GM19351 (cell line): Measurements from ENCODE around the gene CKAP4.
A peak's percentile ranks its signal among the peaks of the same experiment; 100 is the strongest.

Experiments
- ATAC-seq: cut with Tn5 transposase; IDR thresholded peaks from one replicate; pipeline ENCODE4 v1.9.1; 2021; ENCODE audit warnings: mild to moderate bottlenecking, moderate library complexity; ENCODE audit not compliant: unreplicated experiment

CKAP4 gene

DNA sequence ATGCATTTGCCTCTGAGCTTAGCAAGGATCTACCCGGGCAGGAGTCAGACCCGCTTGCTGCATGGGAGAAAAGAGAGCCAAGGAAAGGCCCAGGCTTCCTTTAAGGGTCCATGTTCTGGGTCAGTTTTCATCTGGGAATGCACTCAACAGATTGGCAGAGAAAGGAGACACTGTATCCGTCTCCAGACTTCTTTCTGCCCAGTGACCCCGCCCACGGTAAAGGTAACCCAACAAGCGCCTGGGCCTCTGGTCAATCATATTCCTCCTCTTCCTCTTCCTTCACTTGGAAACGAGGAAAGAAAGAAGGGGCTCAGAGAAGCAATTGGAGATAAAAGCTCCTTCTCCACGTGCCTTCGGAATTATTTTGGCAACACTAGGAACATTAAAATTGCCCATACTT is 27.6 kb upstream of the CKAP4 start:
- no peak for ATAC-seq

DNA sequence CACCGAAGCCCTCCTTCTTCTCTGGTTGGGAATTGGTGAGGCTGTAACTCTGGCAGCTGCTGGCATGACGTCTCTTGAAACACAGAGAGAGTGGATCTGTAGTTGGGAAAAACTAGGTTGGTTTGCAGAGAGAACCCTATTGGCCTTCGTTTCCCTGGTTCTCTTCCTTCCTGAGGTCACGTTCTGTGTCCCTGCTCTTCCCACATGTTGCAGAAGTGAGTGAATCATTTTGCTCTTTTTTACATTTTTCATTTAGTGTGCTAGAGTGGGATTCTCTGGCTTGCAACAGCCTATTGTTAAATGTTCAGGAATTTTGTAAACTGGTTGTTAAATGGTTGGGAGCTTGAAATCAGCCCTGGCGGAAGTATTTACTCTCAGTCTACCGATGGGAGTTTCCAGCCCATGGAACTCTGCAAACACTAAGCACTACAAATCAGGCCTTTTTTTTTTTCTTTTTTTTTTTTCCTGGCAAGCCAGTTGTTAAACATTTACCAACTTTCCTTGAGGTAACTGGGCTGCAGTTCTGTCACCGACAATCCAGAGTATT is 26.8 kb upstream of the CKAP4 start:
- ATAC-seq: no peak

DNA sequence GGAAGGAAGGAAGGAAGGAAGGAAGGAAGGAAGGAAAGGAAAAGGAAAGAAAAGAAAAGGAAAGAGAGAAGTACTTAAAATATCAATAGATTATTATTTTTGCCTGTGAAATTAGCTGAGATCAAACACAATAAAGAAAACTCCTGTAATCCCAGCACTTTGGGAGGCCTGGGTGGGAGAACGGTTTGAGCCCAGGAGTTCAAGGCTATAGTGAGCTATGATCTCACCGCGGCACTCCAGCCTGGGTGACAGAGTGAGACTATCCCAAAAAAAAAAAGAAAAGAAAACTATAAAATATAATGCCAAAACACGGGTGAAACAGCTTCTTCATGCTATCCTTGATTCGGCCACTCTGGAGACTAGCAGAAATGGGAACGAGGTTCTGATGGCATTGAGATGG is 26.2 kb upstream of the CKAP4 start:
- no peak for ATAC-seq

DNA sequence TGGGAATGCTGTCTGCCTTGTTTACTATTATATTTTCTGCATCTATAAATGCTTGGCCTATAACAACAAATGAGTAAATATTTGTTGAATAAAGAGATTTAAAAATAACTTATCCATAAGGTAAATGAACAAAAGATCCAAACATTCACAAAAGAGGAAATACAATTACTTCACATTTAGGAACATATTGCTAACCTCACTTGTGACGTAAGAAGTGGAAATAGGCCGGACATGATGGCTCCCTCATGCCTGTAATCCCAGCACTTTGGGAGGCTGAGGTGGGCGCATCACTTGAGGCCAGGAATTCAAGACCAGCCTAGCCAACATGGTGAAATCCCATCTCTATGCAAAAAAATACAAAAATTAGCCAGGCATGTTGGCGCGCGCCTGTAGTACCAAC is 25.7 kb upstream of the CKAP4 start:
- ATAC-seq: no peak

DNA sequence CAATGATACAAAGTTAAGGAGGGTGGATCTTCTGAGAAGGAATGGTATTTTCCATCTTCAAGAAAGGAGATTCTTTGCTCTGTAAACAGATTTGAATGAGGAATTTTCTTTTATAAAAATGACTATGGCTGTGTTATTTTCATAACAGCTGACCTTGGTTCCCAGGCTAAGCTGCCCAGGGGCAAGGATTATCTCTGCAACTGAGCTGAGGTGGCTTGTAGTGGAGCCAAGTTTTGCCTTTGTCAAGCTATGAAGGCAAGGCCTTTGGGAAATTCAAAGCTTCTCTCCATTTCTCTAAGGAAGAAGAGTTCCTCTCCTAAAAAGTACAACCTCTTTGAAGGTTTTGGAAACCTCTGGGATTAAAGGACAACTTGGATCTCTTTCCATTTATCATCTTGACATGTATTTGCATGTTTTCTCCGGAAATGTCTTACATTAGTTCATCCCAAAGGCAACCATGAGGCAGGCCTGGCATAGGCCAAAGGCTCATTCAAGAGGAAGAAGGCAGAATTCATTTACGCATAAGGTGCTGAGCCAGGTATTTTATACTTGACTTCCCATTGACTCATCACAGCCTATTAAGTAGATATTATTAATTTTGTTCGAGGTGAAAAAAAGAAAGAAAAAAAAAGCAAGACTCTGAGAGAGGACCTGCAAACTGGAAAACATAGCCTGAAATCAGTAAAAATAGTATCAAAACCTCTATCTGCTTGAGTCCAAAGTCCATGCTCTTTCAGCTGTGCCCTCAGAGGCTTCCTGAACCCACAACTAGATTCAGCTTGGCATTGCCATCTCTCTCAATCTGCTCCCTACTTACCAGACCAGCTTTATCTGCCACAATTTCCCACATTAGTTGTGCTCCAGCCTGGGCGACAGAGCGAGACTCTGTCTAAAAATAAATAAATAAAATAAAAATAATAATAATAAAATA is 24.0 kb upstream of the CKAP4 start:
- ATAC-seq: no peak

DNA sequence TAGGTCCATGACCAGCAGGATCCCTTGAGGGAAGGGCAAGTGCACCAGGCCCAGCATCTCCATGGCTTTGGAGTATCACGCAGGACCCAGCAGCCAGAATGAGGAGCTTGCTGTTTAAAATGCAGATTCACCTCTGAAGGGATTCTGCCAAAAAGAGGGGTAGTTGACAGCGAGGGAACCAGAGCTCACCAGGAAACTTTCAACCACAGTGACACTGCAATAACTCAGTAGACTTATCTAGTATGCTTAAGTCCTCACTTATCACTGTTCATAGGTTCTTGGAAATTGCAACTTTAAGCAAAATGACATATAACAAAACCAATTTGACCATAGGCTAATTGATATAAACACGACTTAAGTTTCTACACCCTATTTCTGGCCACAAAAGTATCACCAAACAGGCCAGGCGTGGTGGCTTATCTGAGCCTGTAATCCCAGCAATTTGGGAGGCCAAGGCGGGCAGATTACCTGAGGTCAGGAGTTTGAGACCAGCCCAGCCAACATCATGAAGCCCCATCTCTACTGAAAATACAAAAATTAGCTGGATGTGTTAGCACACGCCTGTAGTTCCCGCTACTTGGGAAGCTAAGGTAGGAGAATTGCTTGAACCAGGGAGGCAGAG is 21.4 kb upstream of the CKAP4 start:
- ATAC-seq: no peak

DNA sequence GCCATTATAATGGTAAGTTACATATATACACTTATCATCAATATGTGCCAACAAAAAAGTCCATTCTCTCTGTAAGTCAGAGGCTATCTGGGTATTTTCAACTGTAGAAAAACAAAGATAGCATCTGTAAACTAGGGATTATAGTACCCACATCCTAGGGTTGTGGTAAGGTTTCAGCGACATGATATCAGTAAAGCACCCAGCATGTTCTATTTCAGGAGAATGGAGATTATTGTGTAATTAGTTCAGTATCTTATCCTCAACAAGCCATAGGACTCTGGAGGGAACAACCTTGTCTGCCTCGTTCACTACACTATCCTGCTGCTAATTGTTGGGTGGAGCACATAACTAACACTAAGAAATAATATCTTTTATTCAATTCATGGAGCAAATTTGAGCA is 19.7 kb upstream of the CKAP4 start:
- ATAC-seq: no peak

DNA sequence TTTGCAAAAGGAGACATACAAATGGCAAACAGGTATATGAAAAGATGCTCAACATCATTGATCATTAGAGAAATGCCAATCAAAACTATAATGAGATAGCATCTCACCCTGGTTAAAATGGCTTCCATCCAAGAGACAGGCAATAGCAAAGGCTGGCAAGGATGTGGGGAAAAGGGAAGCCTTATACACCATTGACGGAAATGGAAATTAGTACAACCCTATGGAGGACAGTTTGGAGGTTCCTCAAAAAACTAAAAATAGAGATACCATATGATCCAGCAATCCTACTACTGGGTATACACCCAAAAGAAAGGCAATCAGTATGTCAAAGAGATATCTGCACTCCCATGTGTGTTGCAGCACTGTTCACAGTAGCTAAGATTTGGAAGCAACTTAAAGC is 17.3 kb upstream of the CKAP4 start:
- no peak for ATAC-seq

DNA sequence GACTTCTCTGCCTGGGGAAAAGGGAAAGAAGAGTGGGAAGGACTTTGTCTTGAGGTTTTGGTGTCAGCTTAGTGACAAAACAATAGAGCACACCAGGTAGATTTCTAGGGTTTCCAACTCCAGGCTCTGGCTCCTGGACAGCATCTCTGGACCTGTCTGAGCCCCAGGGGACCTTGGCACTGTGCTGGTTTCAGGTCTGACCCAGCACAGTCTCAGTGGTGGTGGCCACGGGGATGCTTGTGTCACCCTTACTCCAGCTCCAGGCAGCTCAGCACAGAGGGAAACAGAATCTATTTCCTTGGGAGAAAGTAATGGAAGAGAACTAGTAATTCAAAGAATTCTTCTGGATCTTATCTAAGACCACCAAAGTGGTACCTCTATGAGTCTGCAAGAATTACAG is 11.1 kb upstream of the CKAP4 start:
- ATAC-seq: no peak

DNA sequence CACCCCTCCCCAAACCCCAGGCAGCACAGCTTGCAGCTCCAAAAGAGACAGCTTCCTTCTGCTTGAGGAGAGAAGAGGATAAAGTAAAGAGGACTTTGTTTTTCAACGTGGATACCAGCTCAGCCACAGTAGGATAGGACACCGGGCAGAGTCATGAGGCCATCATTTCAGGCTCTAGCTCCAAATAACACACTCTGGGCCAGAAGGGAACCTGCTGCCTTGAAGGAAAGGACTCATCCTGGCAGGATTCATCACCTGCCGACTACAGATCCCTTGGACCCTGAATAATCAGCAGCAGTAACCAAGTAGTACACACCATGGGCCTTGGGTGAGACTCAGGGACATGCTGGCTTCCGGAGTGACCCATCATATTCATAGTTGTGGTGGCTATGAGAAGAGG is 10.4 kb upstream of the CKAP4 start:
- ATAC-seq: no peak

DNA sequence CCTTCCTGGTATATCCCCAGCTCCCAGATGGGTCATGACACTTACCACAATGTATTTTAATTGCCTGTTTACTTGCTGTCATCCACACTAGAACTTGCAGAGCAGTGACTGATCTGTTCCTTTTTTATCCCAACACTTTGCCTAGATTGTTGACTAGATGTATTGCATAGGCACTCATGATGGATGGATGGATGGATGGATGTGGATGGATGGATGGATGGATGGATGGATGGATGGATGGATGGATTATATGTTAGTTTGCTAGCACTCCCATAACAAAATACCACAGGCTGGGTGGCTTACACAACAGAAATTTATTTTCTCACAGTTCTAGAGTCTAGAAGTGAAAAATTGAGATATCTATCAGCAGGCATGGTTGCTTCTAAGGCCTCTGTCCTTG is 8.7 kb upstream of the CKAP4 start:
- no peak for ATAC-seq

DNA sequence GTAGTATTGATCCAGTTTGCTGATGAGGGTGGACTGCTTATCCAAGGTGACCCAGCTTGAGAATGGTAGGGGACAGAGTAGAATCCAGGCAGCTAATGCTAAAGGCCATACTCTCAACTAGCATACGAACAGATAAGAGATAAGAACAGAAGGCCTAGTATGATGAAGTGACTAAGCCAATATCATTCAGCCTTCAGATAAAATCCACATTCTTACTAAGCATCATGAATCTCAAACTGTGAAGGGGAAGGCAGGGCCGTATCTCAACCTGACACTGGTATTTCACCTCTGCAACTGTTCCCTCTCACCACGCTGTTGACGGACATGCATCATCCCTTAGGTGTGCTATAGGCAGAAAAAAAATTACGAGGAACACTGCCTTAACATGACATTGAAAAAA is 8.1 kb upstream of the CKAP4 start:
- ATAC-seq: no peak

DNA sequence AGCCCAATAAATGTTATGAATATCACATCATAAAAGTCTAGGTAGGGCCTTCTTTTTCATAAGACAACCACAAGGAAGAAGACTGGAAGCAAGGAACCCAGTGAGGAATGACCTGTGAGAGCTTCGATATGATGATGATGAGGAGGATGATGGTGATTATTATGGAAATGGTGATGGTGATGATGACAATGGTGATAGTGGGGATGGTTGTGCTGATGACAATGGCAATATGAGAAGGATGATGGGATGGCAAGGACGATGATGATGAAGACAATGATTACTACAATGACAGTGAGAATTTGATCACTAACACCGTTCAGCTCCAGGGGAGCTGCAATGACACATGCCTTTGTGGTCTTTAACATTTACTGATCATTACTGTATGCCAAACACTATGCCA is 7.7 kb upstream of the CKAP4 start:
- ATAC-seq: no peak

DNA sequence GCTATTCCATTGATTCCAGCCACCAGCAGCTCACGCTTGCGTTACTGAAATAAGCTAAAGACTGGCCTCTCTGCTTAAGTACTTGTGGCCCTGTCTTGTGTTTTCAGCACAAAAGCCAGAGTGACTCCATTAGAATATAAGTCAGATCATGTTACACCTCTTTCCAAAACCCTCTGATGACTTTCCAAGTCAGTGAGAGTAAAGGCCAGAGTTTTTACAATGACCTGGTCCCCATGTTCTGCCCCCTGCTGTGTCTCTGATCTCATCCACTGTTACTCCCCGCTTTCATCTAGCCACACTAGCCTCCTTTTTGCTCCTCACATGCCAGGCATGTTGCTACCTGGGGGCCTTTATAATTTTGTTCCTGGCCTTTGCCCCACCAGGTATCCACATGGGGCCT is 6.9 kb upstream of the CKAP4 start:
- ATAC-seq: no peak

DNA sequence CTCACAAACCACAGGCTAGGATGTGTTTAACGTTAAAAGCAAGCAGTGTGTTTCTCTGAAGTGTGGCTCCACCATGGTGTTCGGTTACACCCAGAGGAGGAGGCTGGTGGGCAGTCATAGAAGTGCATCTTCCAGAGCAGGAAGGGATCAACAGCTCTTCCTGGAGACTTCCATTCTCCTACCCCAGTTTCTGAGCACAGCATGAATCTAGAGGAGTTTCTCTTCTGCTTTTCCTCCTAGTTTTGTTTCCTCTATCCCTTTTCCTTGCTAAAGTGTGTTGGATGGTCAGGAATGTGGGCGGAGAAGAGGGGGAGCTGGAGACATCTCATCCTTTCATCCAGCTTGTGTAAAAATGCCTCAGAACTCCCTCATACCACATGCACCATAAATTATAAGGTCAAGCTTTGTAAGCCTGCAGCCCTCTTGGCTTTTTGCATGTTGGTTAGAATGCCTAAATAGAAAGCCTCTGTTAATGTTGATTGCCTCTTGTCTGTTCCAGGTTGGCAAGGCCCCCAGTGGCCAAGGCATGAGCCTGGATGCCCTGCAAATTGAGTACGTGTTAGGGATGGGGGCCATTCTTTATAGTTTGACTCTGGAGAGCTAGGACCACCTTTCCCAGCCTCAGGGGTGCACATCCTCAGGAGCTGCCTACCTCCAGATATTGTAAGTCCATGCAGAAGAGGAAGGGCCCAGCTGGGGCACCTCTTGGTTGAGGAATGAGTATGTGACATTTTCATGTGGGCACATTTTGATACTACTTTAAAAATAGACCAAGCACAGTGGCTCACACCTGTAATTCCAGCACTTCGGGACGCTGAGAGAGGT is 4.0 kb upstream of the CKAP4 start:
- no peak for ATAC-seq

DNA sequence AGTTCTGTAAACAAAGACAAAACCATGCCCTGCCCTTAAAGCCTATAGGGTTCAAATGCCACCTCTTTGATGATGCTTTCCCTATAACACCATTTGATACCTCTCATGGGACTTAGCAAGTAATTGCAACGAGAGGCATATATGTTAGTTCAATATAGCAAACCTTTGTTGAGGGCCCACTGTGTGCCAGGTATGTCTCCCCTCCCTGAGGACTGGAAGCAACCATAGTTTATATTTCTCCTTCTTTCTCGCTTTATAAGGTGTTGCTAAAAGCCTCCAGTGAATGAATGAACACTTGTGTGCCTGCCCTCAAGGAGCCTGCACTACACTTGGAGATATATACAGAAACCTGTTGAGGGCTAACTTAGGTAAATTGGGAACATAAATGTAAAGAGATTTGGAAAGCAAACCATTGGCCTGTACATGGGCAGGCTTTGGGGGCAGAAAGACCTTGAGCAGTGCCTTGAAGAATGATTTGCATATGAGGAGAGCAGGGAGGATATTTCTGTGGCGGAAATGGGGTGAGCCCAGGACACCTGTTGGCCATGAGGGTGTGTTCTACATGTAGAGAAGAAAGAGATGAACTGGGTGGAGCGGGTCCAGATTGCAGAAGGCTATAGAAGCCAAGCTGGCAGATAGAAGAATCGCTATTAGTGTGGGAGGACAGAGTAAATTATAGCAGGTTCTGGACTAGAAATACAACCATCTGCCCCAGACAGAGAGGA is 1.8 kb upstream of the CKAP4 start:
- peak; percentile 76 for ATAC-seq

DNA sequence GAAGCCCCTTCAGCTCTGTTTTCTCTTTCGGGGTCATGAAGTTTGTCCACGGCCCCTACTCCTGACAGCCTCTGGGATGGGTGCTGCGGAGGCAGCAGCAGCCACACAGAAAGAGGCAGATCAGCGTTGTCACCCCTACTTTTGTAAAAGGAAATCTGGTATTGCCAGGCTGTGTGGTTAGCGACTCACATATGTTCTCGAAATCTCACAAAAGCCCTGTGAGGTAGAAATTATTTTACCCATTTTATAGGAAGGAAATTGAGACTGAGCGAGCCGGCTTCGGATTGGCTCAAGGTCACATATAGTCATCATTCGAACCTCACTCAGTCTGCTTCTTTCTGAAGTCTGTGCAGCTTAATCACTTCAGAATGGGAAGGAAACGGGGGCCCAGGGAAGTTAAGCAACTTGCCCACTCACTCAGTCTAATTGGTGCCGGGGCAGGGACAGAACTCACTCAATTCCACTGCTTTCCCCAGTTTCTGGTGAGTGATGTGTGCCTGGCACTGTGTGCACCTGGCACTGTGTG is 1.1 kb upstream of the CKAP4 start:
- no peak for ATAC-seq

DNA sequence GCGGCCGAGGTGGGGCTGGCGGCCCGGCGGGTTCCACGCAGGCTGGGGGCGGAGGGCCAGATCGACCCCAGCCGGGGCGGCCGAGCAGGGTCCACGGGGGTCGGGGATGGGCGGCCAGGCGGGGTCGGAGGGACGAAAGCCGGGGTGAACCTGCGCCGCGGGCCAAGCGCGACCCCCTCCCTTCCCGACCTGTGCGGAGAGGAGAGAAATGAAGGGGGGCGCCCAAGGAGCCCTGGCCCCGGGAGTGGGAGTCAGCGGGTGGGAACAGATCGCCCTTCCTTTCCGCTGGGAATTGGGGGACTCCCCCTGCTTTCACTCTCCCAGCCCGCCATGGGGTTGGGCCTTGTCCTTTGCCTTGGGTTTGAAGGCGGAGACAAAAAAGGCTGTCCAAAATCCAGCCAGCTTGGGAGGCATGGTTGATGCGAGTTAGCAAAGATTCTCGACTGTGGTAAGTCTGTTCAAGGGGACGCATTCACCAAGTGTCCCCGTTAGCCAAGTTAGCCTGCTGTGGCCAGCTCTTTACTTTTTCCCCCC is 559 bp upstream of the CKAP4 start:
- peak; percentile 9 for ATAC-seq

DNA sequence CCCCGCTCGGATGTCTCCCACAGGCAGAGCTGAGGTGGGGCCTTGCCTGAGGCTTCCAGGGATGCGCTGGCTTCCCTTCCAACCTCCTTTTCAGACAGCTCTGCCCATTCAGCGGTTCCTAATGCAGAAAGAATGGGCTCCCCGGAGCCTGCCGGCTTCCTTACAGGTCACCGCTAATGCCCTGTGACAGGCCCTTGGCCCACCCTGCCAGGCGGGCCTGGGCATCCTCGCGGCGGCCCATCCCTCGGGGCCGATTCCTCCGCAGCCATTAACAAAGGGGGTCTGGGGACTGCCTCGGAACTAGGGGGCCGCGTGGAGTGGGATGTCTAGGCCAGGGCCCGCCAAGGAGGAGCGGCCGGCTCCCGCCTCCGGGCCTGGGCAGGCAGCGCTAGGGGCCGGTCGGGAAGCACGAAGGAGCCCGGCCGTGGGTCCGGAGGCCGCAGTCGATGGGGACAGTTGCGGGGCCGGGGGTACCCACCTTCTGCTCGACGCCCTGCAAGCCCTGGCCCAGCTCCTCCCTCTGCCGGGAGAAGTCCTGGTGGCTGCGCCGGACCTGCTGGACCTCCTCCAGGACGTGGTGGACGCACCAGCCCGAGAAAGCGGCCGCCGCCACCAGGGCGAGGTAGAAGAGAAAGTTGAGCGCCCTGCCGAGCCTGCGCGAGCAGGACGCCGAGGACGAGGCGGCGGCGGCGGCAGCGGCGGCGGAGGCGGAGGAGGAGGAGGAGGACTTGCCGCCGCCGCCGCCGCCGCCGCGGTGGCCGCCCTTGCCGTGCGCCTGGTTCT is 738 bp downstream of the CKAP4 start:
- peak; percentile 43 for ATAC-seq
